Measurements from ENCODE around the gene PROP1. TPM values are rescaled to one million over a fixed set of nuclear protein-coding genes. Genes with fewer than 3 reads are reported as not detected.

Gene PROP1
- total and polyA plus RNA-seq, 4 donors: not detected

GRCh38 chr5:177967221-177967887 lies 28.7 kb downstream of the PROP1 start:
- H3K9ac ChIP-seq (ENCODE audit: insufficient read depth in 1 of 2, low read length in 2 of 2): no peak overlapping the region
- H3K36me3 ChIP-seq (ENCODE audit: control insufficient read depth in 4 of 4, insufficient read depth in 4 of 4, low read length in 4 of 4): no peaks in the 10 kb centered on the region
- TF ChIP-seq CTCF (IDR thresholded peaks at IDR 0.05; ENCODE audit: control extremely low read depth, extremely low read depth): no peak
- H3K4me1 ChIP-seq (ENCODE audit: control insufficient read depth in 5 of 5, insufficient read depth in 5 of 5, low read length in 5 of 5): peaks cover 0 to 2% (median 0%) of the 10 kb centered on the region in 5 donors
- peaks cover 0 to 3% (median 0%) of the 10 kb centered on the region in 4 donors for H3K9me3 ChIP-seq (ENCODE audit: control insufficient read depth in 4 of 4, insufficient read depth in 3 of 4, low read length in 3 of 4)
- H3K27ac ChIP-seq (ENCODE audit: low read depth in 1 of 2, low read length in 1 of 2): no peak overlapping the region
- no peak overlapping the region for H3K4me3 ChIP-seq
- peaks cover 0 to 13% (median 2%) of the 10 kb centered on the region in 3 donors for H3K27me3 ChIP-seq (ENCODE audit: control insufficient read depth in 3 of 3, insufficient read depth in 3 of 3, low read length in 2 of 3)
- no peak for DNase-seq
- ATAC-seq (ENCODE audit: insufficient read depth, low FRiP score): no peak
- WGBS, 2 donors: 85 to 86% methylated on average over 8 to 9 of the region's 9 CpGs

GRCh38 chr5:177966839-177967166 lies 29.2 kb downstream of the PROP1 start:
- ATAC-seq (ENCODE audit: insufficient read depth, low FRiP score) (no peak), DNase-seq (no peak)
- Histone ChIP-seq H3K9ac (ENCODE audit: insufficient read depth in 1 of 2, low read length in 2 of 2) (no peak overlapping the region), H3K4me1 (ENCODE audit: control insufficient read depth in 5 of 5, insufficient read depth in 5 of 5, low read length in 5 of 5) (peaks cover 0 to 2% (median 0%) of the 10 kb centered on the region in 5 donors), H3K4me3 (no peak overlapping the region), H3K27me3 (ENCODE audit: control insufficient read depth in 3 of 3, insufficient read depth in 3 of 3, low read length in 2 of 3) (peaks cover 0 to 13% (median 2%) of the 10 kb centered on the region in 3 donors), H3K27ac (ENCODE audit: low read depth in 1 of 2, low read length in 1 of 2) (no peak overlapping the region), H3K9me3 (ENCODE audit: control insufficient read depth in 4 of 4, insufficient read depth in 3 of 4, low read length in 3 of 4) (peaks cover 0 to 3% (median 0%) of the 10 kb centered on the region in 4 donors), H3K36me3 (ENCODE audit: control insufficient read depth in 4 of 4, insufficient read depth in 4 of 4, low read length in 4 of 4) (no peaks in the 10 kb centered on the region)
- no peak for TF ChIP-seq CTCF (IDR thresholded peaks at IDR 0.05; ENCODE audit: control extremely low read depth, extremely low read depth)
- 74 to 86% methylated on average over 7 of the region's 7 CpGs for WGBS, 2 donors

DNA sequence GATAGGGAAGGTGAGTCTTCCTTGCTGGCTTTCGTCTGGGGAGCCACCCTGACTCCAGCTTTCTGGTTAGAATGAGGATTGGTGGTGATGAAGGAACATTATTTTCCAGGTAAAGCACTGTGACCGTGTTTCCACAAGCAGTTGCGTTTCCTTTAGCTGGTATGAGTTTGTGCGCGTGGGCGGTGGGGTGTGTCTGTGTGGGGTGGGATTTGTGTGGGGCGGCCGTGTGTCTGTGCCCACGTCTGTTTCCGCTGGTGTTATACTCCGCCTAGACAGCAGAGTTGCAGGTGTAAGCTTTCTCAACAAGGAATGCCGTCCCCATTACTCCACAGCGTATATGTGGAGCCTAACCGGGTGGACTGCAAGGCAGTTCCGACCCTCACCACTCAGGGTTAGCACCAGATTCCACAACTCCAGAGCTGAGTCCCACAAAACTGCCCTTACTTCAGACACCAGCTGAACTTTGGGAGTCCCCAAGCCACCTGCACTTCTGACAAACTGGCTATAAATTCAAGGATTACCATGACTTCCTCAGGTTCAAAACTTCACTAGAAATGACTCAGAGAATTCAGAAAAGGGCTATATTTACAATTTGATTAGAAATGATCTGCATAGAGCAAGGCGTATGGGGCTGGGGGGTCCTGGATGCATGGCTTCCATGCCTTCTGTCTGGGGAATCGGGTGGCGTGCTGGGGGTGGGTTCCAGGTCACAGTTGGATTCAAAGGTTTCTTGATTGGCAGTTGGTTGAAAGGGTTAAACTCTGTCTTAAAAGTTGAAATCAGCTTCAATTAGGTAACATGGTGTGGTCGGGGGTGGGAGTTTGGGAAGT lies 29.8 kb downstream of the PROP1 start:
- Histone ChIP-seq H3K9me3 (ENCODE audit: control insufficient read depth in 4 of 4, insufficient read depth in 3 of 4, low read length in 3 of 4) (peaks cover 0 to 3% (median 0%) of the 10 kb centered on the region in 4 donors), H3K9ac (ENCODE audit: insufficient read depth in 1 of 2, low read length in 2 of 2) (no peak overlapping the region), H3K27ac (ENCODE audit: low read depth in 1 of 2, low read length in 1 of 2) (no peak overlapping the region), H3K4me1 (ENCODE audit: control insufficient read depth in 5 of 5, insufficient read depth in 5 of 5, low read length in 5 of 5) (peaks cover 0 to 2% (median 0%) of the 10 kb centered on the region in 5 donors), H3K27me3 (ENCODE audit: control insufficient read depth in 3 of 3, insufficient read depth in 3 of 3, low read length in 2 of 3) (peaks cover 0 to 13% (median 2%) of the 10 kb centered on the region in 3 donors), H3K36me3 (ENCODE audit: control insufficient read depth in 4 of 4, insufficient read depth in 4 of 4, low read length in 4 of 4) (no peaks in the 10 kb centered on the region), H3K4me3 (no peak overlapping the region)
- DNase-seq (no peak), ATAC-seq (ENCODE audit: insufficient read depth, low FRiP score) (no peak)
- 82 to 84% methylated on average over 19 of the region's 19 CpGs for WGBS, 2 donors
- TF ChIP-seq CTCF (IDR thresholded peaks at IDR 0.05; ENCODE audit: control extremely low read depth, extremely low read depth): no peak

Data from lung (tissue), 12 donors.